GM18499 (cell line): ENCODE data around the gene RELN.

Experiments used
- ATAC-seq: cut with Tn5 transposase; IDR thresholded peaks from one replicate; pipeline ENCODE4 v1.9.1; 2021; ENCODE audit warnings: moderate number of reproducible peaks; ENCODE audit not compliant: insufficient read depth, unreplicated experiment

RELN gene

DNA sequence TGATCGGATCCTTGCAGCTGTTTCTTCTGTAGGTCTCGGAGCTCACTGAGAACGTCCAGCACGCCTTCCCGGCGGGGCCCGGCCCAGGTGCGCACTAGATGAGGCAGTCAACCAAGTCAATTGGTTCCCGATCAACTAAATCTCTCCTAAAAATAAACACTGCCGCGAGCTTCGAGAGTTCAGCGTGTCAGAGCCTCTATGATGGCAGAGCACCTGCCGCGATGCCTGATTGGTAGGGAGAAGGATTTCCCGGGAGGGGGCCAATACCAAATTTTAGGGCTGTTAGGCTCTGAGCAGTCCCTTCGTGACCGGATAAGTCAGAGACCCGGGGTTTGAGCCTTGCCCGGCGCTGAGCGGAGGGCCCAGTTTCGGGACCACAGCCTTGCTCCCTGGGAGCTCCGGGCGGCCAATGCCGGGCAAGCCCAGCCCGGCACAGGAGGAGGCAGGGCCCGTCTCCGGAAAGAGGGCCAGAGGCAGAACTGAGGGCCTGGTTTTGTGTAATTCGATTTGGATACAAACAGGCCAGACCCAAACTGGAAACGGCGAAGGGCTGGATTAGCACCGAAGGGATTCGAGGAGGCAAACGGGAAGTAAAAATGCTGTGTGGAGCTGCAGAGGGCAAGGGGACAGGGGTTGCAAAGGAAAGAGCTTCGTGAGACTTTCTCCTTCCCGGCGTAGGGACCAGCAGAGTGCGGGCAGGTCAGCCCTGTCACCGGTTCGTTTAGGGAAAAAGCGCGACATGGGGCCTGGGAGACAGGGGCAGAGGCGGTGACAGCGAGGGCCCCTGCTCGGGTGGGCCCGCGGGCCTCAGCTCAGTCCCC, 544.0 kb downstream of the RELN start:
- ATAC-seq: no peak

DNA sequence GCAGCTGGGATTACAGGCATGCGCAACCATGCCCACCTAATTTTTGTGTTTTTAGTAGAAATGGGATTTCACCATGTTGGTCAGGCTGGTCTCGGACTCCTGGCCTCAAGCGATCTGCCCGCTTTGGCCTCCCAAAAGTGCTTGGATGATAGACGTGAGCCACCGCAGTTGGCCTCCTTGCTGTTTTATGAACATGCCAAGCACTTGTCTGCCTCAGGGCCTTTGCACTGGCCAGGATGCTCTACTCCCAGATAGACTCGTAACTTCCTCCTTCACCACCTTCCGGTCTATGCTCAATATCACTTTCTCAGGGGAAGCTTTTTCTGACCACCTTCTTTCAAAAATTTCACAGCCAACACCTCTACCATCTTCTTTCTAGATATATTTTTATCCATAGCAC, 549.8 kb downstream of the RELN start:
- ATAC-seq: no peak

DNA sequence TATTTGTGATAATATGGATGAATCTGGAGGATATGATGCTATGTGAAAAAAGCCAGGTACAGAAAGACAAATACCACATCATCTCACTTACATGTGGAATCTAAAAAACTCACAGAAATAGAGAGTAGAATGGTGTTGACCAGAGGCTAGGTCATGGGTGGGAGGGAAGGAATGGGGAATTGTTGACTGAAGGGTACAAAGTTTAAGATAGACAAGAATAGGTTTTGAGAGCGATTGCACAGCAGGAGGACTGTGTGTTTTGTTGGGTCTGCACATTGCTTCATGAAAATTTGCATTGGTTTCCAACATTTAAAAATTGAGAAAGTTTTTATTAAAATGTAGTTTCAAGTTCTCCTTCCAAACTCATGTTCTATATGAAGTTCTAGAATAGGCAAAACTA, 551.8 kb downstream of the RELN start:
- ATAC-seq: no peak

DNA sequence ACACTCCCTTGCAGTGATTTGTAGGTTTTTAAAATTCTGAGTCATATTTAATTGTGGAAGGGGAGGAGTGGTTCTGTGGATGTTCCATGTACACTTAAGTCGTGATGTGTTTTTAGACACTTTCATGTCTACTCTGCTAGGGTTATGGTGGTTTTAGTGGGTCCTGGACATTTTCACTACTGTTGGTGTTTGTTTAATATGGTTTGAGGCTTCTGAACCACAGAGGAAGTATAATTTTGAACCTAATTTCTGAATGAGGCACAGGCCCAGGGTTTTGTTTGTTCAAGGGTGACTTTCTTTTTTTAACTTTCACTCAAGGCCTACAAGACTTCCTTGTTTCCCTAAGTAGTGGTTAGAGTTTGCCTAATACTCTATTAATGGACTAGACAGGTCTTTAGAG, 556.7 kb downstream of the RELN start:
- peak; percentile 85 for ATAC-seq

DNA sequence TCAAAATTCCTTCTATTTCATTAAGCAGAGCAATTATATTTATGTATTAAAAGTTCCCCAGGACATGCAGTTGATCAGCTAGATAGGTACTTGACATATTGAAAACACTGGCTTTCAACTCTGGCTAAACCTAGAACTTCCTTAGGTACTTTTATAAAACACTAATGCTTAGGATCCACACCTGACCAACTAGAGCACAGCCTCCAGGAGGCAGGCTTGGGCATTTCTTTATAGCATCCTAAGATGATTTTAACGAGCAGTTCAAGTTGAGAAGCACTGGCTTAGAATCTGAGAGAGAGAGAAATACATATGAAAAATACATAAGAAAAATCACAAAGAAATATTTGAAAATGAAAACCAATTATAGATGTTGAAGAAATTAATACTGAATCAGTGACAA, 564.3 kb downstream of the RELN start:
- ATAC-seq: no peak

DNA sequence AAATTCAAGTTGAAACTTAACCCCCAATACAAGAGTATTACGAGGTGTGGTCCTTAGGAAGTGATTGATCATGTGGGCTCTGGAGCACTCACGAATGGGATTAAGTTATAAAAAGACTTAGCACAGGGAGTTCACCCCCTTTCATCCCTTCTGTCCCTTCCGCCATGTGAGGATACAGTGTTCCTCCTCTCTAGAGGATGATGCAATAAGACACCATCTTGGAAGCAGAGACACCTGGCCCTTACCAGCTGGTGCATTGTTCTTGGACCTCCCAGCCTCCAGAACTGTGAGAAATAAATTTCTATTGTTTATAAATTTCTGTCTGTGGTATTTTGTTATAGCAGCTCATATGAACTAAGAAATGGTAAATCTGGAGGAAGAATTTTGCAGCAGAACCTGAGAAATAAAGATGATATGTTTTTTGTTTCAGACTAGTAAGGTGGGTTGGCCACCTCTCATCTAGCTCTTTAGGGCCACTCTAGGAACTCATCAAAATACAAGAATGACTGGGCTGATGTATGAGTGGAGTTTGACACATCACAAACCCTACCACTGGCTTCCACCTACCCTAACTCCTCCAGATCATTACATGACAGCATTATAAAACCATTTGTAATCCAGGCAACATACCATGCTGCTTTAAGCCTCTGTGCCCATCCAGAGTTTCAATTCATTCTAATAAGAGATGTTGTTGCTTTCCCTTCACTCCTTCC, 565.8 kb downstream of the RELN start:
- ATAC-seq: no peak
